Measurements from ENCODE around the gene CCT4.
"Not testable (repeated sequence)": the region's sequence is repeated elsewhere in the genome, so short reads cannot be mapped to it uniquely, and the experiment has no call there.

The CCT4 gene

DNA sequence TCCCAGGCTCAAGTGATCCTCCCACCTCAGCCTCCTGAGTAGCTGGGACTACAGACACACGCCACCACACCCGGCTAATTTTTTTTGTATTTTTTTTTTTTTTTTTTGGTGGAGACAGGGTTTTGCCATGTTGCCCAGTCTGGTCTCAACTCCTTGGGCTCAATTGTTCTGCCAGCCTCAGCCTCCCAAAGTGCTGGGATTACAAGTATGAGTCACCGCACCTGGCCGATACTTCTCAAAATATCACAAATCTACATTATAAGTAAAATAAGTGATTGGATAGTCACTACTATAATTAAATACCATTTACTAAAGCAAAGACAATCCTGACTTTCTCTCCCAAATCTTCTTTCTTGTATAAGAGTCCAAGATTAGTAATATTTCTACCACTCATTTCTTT, 9.1 kb downstream of the CCT4 start:
- H3K27ac ChIP-seq (ENCODE audit: insufficient read depth, low read depth, low read length, poor library complexity, severe bottlenecking); H3K27me3 ChIP-seq (ENCODE audit: control insufficient read depth, insufficient read depth, low read length, poor library complexity, severe bottlenecking); H3K9me3 ChIP-seq (ENCODE audit: control insufficient read depth, low read length); H3K4me3 ChIP-seq (ENCODE audit: insufficient read depth, low read depth, low read length); H3K4me1 ChIP-seq (ENCODE audit: control insufficient read depth, insufficient read depth, low read length): not testable (repeated sequence)
- WGBS, 2 experiments, result 95% methylated on average over 4 of the region's 4 CpGs; no CpG with 5 or more reads in 1 of the 2 experiments
- peaks cover 63% of the 10 kb centered on the region for H3K36me3 ChIP-seq (ENCODE audit: control insufficient read depth, insufficient read depth, low read length)

DNA sequence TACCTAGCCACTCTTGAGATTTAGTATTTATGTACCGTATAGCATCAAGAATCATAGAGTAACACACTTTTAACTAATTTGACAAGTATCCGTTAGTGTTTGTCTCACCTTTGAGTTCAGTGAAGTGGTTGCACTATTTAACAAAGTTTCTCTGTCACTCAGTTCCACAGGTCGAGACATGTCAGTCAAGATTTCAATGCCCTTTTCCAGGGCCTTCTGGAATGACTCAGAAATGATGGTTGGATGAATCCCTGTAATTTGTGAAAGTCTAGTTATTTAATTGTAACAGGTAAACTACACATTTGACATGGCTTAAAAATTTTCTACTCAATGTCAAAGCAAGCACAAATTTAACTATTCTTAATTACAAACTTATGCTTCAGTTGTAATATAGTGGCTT, 9.7 kb downstream of the CCT4 start:
- no peaks in the 10 kb centered on the region for H3K9me3 ChIP-seq (ENCODE audit: control insufficient read depth, low read length)

DNA sequence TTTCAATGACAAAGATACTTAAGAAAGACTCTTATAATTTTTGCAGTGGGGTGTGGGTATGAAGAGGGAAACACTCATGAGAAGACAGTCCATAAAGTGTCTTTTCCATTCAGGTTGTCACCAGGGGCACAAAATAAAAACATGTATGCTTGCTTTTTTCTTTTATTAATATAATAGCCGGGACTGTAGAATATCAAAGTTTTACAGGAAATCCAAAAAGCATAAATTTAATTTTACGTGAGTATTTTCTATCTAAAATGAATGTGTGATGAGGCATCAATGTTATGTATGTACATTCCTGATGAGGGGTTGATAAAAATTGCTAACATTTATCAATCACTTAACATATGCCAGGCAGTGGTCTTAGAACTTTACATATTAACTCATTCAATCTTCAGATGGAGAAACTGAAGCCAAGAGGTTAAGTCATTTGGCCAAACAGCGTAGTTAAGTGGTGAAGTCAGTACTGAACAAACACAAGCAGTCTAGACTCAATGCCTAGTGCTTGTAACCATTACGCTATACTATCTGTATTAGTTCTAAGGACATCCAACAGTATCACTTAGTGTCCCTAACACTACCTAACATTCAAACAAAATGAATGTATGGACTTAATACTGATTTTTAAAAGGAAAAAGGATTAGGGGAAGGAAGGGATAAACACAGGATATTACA, 10.7 kb downstream of the CCT4 start:
- WGBS, 2 experiments, result 100% methylated on average over 2 to 4 of the region's 4 CpGs
- H3K4me1 ChIP-seq (ENCODE audit: control insufficient read depth, insufficient read depth, low read length), result no peaks in the 10 kb centered on the region
- no peaks in the 10 kb centered on the region for H3K9me3 ChIP-seq (ENCODE audit: control insufficient read depth, low read length)
- no peaks in the 10 kb centered on the region for H3K27me3 ChIP-seq (ENCODE audit: control insufficient read depth, insufficient read depth, low read length, poor library complexity, severe bottlenecking)
- H3K36me3 ChIP-seq (ENCODE audit: control insufficient read depth, insufficient read depth, low read length), result peaks cover 60% of the 10 kb centered on the region
- H3K4me3 ChIP-seq (ENCODE audit: insufficient read depth, low read depth, low read length), result no peak overlapping the region
- H3K27ac ChIP-seq (ENCODE audit: insufficient read depth, low read depth, low read length, poor library complexity, severe bottlenecking), result no peak overlapping the region

More for the DNA sequence above, 9.7 kb downstream of the CCT4 start:
- no peaks in the 10 kb centered on the region for H3K27me3 ChIP-seq (ENCODE audit: control insufficient read depth, insufficient read depth, low read length, poor library complexity, severe bottlenecking)
- H3K4me1 ChIP-seq (ENCODE audit: control insufficient read depth, insufficient read depth, low read length), result no peaks in the 10 kb centered on the region
- 94 to 99% methylated on average over 3 of the region's 3 CpGs for WGBS, 2 experiments
- H3K4me3 ChIP-seq (ENCODE audit: insufficient read depth, low read depth, low read length), result no peak overlapping the region
- no peak overlapping the region for H3K27ac ChIP-seq (ENCODE audit: insufficient read depth, low read depth, low read length, poor library complexity, severe bottlenecking)
- H3K36me3 ChIP-seq (ENCODE audit: control insufficient read depth, insufficient read depth, low read length), result peaks cover 64% of the 10 kb centered on the region

DNA sequence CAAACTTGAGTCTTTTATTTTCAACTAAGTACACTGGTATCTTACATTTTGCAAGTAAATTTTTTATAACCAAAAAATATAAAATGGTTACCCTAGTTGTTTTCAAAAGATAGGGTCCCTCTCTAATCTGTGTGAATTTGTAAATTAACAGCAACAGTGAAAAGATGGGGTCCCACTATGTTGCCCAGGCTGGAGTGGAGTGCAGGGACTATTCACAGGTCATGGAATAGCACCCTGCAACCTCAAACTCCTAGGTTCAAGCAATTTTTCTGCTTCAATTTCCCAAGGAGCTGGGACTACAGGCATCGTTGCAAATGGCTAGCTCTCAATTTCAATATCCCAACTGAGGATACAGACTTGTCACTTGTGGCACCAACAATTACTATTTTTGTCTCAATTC, 12.1 kb downstream of the CCT4 start:
- 93 to 96% methylated on average over 1 of the region's 1 CpG for WGBS, 2 experiments
- no peaks in the 10 kb centered on the region for H3K4me1 ChIP-seq (ENCODE audit: control insufficient read depth, insufficient read depth, low read length)
- H3K27ac ChIP-seq (ENCODE audit: insufficient read depth, low read depth, low read length, poor library complexity, severe bottlenecking), result no peak overlapping the region
- H3K36me3 ChIP-seq (ENCODE audit: control insufficient read depth, insufficient read depth, low read length), result peaks cover 62% of the 10 kb centered on the region
- H3K27me3 ChIP-seq (ENCODE audit: control insufficient read depth, insufficient read depth, low read length, poor library complexity, severe bottlenecking), result no peaks in the 10 kb centered on the region
- no peak overlapping the region for H3K4me3 ChIP-seq (ENCODE audit: insufficient read depth, low read depth, low read length)
- H3K9me3 ChIP-seq (ENCODE audit: control insufficient read depth, low read length), result no peaks in the 10 kb centered on the region

DNA sequence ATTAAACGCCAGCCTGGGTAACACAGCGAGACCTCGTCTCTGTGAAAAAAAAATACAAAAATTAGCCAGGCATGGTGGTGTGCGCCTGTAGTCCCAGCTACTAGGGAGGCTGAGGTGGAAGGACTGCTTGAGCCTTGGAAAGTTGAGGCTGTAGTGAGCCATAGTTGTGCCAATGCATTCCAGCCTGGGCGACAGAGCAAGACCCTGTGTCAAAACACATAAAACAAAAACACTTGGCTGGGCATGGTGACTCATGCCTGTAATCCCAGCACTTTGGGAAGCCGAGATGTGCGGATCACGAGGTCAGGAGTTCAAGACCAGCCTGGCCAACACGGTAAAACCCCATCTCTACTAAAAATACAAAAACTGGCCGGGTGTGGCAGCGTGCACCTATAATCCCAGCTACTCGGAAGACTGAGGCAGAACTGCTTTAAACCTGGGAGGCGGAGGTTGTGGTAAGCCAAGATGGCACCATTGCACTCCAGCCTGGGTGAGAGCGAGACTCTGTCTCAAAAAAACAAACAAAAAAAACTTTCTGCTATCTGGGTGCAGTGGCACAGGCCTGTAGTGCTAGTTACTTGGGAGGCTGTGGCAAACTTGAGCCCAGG, 21.9 kb downstream of the CCT4 start:
- not testable (repeated sequence) for H3K27me3 ChIP-seq (ENCODE audit: control insufficient read depth, insufficient read depth, low read length, poor library complexity, severe bottlenecking); H3K4me1 ChIP-seq (ENCODE audit: control insufficient read depth, insufficient read depth, low read length); H3K9me3 ChIP-seq (ENCODE audit: control insufficient read depth, low read length); H3K27ac ChIP-seq (ENCODE audit: insufficient read depth, low read depth, low read length, poor library complexity, severe bottlenecking); H3K4me3 ChIP-seq (ENCODE audit: insufficient read depth, low read depth, low read length)
- peaks cover 45% of the 10 kb centered on the region for H3K36me3 ChIP-seq (ENCODE audit: control insufficient read depth, insufficient read depth, low read length)
- WGBS, 2 experiments, result 95 to 96% methylated on average over 14 of the region's 14 CpGs

DNA sequence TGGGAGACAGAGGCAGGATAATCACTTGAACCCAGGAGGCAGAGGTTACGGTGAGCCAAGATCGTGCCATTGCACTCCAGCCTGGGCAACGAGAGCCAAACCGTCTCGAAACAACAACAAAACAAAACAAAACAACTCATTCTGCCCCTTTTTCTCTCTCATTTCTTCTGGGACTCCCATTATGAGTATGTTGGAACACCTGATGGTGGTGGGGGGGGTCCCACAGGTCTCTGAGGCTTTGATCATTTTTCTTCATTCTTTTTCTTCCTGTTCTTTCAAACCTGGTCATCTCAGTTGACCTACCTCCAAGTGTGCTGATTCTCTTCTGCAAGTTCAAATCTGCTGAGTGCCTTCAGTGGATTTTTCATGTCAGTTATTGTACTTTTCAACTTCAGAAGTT, 26.4 kb downstream of the CCT4 start:
- no peak overlapping the region for H3K4me3 ChIP-seq (ENCODE audit: insufficient read depth, low read depth, low read length)
- no peaks in the 10 kb centered on the region for H3K4me1 ChIP-seq (ENCODE audit: control insufficient read depth, insufficient read depth, low read length)
- no peaks in the 10 kb centered on the region for H3K27me3 ChIP-seq (ENCODE audit: control insufficient read depth, insufficient read depth, low read length, poor library complexity, severe bottlenecking)
- no peak overlapping the region for H3K27ac ChIP-seq (ENCODE audit: insufficient read depth, low read depth, low read length, poor library complexity, severe bottlenecking)
- WGBS, 2 experiments, result 92 to 99% methylated on average over 5 of the region's 5 CpGs
- H3K9me3 ChIP-seq (ENCODE audit: control insufficient read depth, low read length), result no peaks in the 10 kb centered on the region
- peaks cover 17% of the 10 kb centered on the region for H3K36me3 ChIP-seq (ENCODE audit: control insufficient read depth, insufficient read depth, low read length)

DNA sequence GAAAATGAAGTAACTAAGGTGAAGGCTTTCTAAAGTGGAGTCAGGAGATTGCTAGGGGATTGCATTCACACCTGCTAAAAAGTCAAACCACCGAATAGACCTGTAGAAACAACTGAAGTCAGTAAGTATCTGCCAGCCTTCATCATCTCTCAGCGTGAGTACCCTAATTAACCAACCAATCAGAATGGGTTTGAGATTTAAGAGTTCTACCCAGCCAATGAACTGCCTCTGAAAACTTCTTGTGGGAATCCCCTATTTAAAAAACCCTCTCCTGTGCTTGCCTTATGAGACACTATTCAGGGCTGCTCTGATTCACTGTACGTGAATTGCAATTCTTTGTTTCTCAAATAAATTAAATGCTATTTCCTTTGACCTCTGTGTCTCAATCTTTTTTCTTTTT, 31.2 kb downstream of the CCT4 start:
- no peak overlapping the region for H3K27ac ChIP-seq (ENCODE audit: insufficient read depth, low read depth, low read length, poor library complexity, severe bottlenecking)
- no peaks in the 10 kb centered on the region for H3K27me3 ChIP-seq (ENCODE audit: control insufficient read depth, insufficient read depth, low read length, poor library complexity, severe bottlenecking)
- no peak overlapping the region for H3K4me3 ChIP-seq (ENCODE audit: insufficient read depth, low read depth, low read length)
- H3K9me3 ChIP-seq (ENCODE audit: control insufficient read depth, low read length), result no peaks in the 10 kb centered on the region
- H3K4me1 ChIP-seq (ENCODE audit: control insufficient read depth, insufficient read depth, low read length), result no peaks in the 10 kb centered on the region
- no peaks in the 10 kb centered on the region for H3K36me3 ChIP-seq (ENCODE audit: control insufficient read depth, insufficient read depth, low read length)
- WGBS, 2 experiments, result 73 to 78% methylated on average over 3 of the region's 3 CpGs

DNA sequence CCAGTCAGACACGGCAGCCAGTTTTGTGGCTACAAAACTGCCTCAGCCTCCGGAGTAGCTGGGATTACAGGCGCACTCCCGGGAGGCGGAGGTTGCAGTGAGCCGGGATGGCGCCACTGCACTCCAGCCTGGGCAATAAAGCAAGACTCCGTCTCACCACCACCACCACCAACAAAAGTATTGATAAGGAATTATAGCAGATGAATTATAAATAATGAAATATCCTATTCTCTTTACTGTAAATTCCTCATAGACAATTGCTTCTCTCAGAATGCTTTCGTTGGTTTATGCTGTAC, 33.2 kb downstream of the CCT4 start:
- Histone ChIP-seq H3K4me3 (ENCODE audit: insufficient read depth, low read depth, low read length) (peak overlapping the region; percentile 79), H3K27ac (ENCODE audit: insufficient read depth, low read depth, low read length, poor library complexity, severe bottlenecking) (peak overlapping the region; percentile 30)
- 66 to 74% methylated on average over 8 of the region's 9 CpGs for WGBS, 2 experiments

DNA sequence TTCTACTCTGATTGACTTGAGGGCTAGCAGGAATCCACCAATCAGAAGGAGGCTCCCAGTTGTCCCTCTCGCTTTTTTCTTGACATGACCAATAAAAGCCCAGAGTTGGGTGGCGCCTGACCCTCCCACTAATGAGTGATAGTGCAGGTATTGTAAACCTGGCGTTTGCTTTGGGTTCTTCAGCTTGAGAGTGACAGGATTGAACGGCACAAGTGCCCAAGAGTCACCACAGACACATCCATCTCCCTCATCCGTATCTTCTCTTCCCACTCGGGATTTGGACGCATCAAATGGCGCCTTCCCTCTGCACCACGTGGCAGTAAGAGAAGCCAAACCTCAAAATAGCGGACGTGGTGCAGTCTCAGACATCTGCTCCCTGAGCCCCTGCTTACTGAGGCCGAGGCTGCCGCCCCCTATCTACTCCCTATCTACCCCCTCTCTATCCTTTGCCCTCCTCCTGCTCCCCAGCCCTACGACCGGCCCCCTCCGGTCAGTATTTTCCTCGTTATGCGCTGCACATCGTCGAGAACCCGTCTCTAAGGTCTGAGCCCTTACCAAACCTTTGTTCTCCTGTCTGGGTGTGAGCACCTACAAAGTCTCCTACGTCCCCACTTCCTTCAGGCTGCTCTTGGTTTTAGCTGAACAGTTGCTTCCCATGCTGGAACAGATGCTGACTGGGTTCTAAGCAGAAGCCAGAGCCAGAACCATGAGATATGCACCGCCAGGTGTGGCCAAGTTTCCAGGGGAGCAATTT, 33.7 kb downstream of the CCT4 start:
- peak overlapping the region; percentile 30 for H3K27ac ChIP-seq (ENCODE audit: insufficient read depth, low read depth, low read length, poor library complexity, severe bottlenecking)
- no peaks in the 10 kb centered on the region for H3K4me1 ChIP-seq (ENCODE audit: control insufficient read depth, insufficient read depth, low read length)
- 10 to 12% methylated on average over 23 of the region's 23 CpGs for WGBS, 2 experiments
- H3K27me3 ChIP-seq (ENCODE audit: control insufficient read depth, insufficient read depth, low read length, poor library complexity, severe bottlenecking), result no peaks in the 10 kb centered on the region
- no peaks in the 10 kb centered on the region for H3K9me3 ChIP-seq (ENCODE audit: control insufficient read depth, low read length)
- no peaks in the 10 kb centered on the region for H3K36me3 ChIP-seq (ENCODE audit: control insufficient read depth, insufficient read depth, low read length)
- peak overlapping the region; percentile 79 for H3K4me3 ChIP-seq (ENCODE audit: insufficient read depth, low read depth, low read length)

More for the DNA sequence above, 33.2 kb downstream of the CCT4 start:
- no peaks in the 10 kb centered on the region for H3K4me1 ChIP-seq (ENCODE audit: control insufficient read depth, insufficient read depth, low read length)
- no peaks in the 10 kb centered on the region for H3K36me3 ChIP-seq (ENCODE audit: control insufficient read depth, insufficient read depth, low read length)
- H3K27me3 ChIP-seq (ENCODE audit: control insufficient read depth, insufficient read depth, low read length, poor library complexity, severe bottlenecking), result no peaks in the 10 kb centered on the region
- H3K9me3 ChIP-seq (ENCODE audit: control insufficient read depth, low read length), result no peaks in the 10 kb centered on the region

DNA sequence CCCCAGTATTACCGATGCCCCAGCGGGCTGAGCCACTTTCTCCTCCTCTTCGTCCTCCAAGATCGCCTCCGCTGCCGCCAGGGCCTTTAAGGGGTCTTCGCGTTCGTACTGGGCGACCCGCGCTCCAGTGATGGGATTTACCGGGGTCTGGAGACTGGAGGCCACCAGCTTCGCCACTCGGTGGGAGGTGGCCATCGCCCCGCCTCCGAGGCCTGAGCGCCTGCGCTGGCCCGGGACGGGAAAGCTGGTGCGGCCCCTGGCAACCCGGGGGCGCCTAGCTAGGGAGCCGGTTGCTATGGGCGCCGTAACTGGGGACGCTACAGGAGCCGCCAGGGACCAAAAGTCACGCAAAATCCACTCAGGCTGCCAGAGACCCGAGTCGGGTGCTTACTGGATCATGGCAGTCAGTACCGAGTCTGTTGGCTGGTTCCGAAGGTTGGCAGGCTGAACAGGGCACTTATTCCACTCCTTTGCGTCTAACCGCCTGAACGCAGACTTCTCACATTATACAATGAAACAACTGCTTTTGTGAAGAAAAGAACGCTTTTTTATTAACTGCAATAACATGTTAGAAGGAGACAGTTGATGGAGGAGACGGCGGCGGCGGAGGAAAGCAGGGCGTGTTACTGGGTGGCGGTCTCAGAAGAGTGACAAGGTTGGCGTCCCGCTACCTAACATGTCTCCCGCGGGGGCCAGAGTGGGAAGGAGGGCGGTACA, 34.5 kb downstream of the CCT4 start, which contains the start of gene FAM161A:
Gene FAM161A, minus strand, starts transcription at position 214 of the 717 bp plus-strand sequence. Its CDS starts 19 bp downstream, at position 195.
- no peaks in the 10 kb centered on the region for H3K9me3 ChIP-seq (ENCODE audit: control insufficient read depth, low read length)
- no peaks in the 10 kb centered on the region for H3K27me3 ChIP-seq (ENCODE audit: control insufficient read depth, insufficient read depth, low read length, poor library complexity, severe bottlenecking)
- H3K27ac ChIP-seq (ENCODE audit: insufficient read depth, low read depth, low read length, poor library complexity, severe bottlenecking), result peak within 1 kb of the TSS; percentile 73
- H3K4me1 ChIP-seq (ENCODE audit: control insufficient read depth, insufficient read depth, low read length), result no peaks in the 10 kb centered on the region
- WGBS, 2 experiments, result 0% methylated on average over 49 to 50 of the region's 50 CpGs
- H3K4me3 ChIP-seq (ENCODE audit: insufficient read depth, low read depth, low read length), result peak within 1 kb of the TSS; percentile 79
- no peaks in the 10 kb centered on the region for H3K36me3 ChIP-seq (ENCODE audit: control insufficient read depth, insufficient read depth, low read length)

All from ectodermal cell (in vitro differentiated cells).